Measurements from ENCODE around the gene GTF2IRD1. TPM values are rescaled to one million over a fixed set of nuclear protein-coding genes. Genes with fewer than 3 reads are reported as not detected.

The GTF2IRD1 gene
- total and polyA plus RNA-seq, 2 experiments from 2014 or later = 28.7 to 37.1 TPM

- TF ChIP-seq, protein P1, sequence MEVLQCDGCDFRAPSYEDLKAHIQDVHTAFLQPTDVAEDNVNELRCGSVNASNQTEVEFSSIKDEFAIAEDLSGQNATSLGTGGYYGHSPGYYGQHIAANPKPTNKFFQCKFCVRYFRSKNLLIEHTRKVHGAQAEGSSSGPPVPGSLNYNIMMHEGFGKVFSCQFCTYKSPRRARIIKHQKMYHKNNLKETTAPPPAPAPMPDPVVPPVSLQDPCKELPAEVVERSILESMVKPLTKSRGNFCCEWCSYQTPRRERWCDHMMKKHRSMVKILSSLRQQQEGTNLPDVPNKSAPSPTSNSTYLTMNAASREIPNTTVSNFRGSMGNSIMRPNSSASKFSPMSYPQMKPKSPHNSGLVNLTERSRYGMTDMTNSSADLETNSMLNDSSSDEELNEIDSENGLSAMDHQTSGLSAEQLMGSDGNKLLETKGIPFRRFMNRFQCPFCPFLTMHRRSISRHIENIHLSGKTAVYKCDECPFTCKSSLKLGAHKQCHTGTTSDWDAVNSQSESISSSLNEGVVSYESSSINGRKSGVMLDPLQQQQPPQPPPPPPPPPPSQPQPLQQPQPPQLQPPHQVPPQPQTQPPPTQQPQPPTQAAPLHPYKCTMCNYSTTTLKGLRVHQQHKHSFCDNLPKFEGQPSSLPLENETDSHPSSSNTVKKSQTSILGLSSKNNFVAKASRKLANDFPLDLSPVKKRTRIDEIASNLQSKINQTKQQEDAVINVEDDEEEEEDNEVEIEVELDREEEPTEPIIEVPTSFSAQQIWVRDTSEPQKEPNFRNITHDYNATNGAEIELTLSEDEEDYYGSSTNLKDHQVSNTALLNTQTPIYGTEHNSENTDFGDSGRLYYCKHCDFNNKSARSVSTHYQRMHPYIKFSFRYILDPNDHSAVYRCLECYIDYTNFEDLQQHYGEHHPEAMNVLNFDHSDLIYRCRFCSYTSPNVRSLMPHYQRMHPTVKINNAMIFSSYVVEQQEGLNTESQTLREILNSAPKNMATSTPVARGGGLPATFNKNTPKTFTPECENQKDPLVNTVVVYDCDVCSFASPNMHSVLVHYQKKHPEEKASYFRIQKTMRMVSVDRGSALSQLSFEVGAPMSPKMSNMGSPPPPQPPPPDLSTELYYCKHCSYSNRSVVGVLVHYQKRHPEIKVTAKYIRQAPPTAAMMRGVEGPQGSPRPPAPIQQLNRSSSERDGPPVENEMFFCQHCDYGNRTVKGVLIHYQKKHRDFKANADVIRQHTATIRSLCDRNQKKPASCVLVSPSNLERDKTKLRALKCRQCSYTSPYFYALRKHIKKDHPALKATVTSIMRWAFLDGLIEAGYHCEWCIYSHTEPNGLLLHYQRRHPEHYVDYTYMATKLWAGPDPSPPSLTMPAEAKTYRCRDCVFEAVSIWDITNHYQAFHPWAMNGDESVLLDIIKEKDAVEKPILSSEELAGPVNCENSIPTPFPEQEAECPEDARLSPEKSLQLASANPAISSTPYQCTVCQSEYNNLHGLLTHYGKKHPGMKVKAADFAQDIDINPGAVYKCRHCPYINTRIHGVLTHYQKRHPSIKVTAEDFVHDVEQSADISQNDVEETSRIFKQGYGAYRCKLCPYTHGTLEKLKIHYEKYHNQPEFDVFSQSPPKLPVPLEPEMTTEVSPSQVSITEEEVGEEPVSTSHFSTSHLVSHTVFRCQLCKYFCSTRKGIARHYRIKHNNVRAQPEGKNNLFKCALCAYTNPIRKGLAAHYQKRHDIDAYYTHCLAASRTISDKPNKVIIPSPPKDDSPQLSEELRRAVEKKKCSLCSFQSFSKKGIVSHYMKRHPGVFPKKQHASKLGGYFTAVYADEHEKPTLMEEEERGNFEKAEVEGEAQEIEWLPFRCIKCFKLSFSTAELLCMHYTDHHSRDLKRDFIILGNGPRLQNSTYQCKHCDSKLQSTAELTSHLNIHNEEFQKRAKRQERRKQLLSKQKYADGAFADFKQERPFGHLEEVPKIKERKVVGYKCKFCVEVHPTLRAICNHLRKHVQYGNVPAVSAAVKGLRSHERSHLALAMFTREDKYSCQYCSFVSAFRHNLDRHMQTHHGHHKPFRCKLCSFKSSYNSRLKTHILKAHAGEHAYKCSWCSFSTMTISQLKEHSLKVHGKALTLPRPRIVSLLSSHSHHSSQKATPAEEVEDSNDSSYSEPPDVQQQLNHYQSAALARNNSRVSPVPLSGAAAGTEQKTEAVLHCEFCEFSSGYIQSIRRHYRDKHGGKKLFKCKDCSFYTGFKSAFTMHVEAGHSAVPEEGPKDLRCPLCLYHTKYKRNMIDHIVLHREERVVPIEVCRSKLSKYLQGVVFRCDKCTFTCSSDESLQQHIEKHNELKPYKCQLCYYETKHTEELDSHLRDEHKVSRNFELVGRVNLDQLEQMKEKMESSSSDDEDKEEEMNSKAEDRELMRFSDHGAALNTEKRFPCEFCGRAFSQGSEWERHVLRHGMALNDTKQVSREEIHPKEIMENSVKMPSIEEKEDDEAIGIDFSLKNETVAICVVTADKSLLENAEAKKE (CRISPR knock-in tag; IDR thresholded peaks at IDR 0.05) = no peak
- TF ChIP-seq EZH2 (IDR thresholded peaks at IDR 0.05; ENCODE audit: low read depth, unreplicated experiment) (no peak), ETS1 (IDR thresholded peaks at IDR 0.05) (no peak), CTCF (conservative IDR thresholded peaks at IDR 0.05; ENCODE audit: low read depth in 2 of 2) (no peak), CREB1 (CRISPR knock-in tag; IDR thresholded peaks at IDR 0.05; ENCODE audit: low read depth) (no peak), EZH2phosphoT487 (IDR thresholded peaks at IDR 0.05; ENCODE audit: unreplicated experiment) (no peak), JUNB (IDR thresholded peaks at IDR 0.05; ENCODE audit: unreplicated experiment) (no peak)
Measured at GRCh38 chr7:74404388-74404700, 49.4 kb upstream of the GTF2IRD1 start (continued).
